ENCODE measurements around the gene TBCCD1. TPM values are rescaled to one million over a fixed set of nuclear protein-coding genes. Genes with fewer than 3 reads are reported as not detected.

The TBCCD1 gene
- total RNA-seq, 1 experiment from 2014 or later = 16.2 TPM

- CTCF ChIA-PET = no interaction called here
- no peak overlapping the region for H2AFZ ChIP-seq
- H3K79me2 ChIP-seq (ENCODE audit: low read depth) = no peaks in the 10 kb centered on the region
- POLR2A ChIA-PET (ENCODE audit: unreplicated experiment) = no interaction called here
- no peak overlapping the region for H3K27ac ChIP-seq
- peaks cover 95% of the 10 kb centered on the region for H3K27me3 ChIP-seq (ENCODE audit: insufficient read depth, low read depth)
- DNase-seq = no peak
- intact Hi-C loops (cut with micrococcal nuclease; ENCODE audit: unreplicated experiment) = no loop called here
- H3K4me2 ChIP-seq = no peak overlapping the region
- H3K4me1 ChIP-seq (replicated peaks; ENCODE audit: insufficient read depth) = no peaks in the 10 kb centered on the region
- H3K36me3 ChIP-seq (ENCODE audit: low read depth) = no peaks in the 10 kb centered on the region
- no TSS peak for BruUV-seq (replicated peaks)
- TF ChIP-seq CTCF (conservative IDR thresholded peaks at IDR 0.05) (no peak), EZH2 (IDR thresholded peaks at IDR 0.05; ENCODE audit: low read depth) (no peak)
- H4K20me1 ChIP-seq (ENCODE audit: insufficient read depth) = no peaks in the 10 kb centered on the region
- H3K9me2 ChIP-seq (ENCODE audit: insufficient read depth) = no peaks in the 10 kb centered on the region
- no peak overlapping the region for H3K4me3 ChIP-seq
- H3K9me3 ChIP-seq (ENCODE audit: insufficient read depth, low read depth) = no peaks in the 10 kb centered on the region
- no peaks in the 10 kb centered on the region for H3F3A ChIP-seq (ENCODE audit: insufficient read depth, low read depth)
Measured at GRCh38 chr3:186523022-186523421, 44.1 kb downstream of the TBCCD1 start.

- Histone ChIP-seq H3K4me1 (replicated peaks; ENCODE audit: insufficient read depth) (no peaks in the 10 kb centered on the region), H2AFZ (no peak overlapping the region), H3F3A (ENCODE audit: insufficient read depth, low read depth) (no peaks in the 10 kb centered on the region), H3K4me3 (no peak overlapping the region), H4K20me1 (ENCODE audit: insufficient read depth) (no peaks in the 10 kb centered on the region), H3K9me3 (ENCODE audit: insufficient read depth, low read depth) (no peaks in the 10 kb centered on the region), H3K79me2 (ENCODE audit: low read depth) (no peaks in the 10 kb centered on the region), H3K4me2 (no peak overlapping the region), H3K27ac (no peak overlapping the region), H3K27me3 (ENCODE audit: insufficient read depth, low read depth) (peaks cover 95% of the 10 kb centered on the region), H3K36me3 (ENCODE audit: low read depth) (no peaks in the 10 kb centered on the region), H3K9me2 (ENCODE audit: insufficient read depth) (no peaks in the 10 kb centered on the region)
- ChIA-PET CTCF (interaction anchor here (0.6 kb wide), 1 partner anchor 77 kb away, joined by 6 read pairs; no protein-coding TSS in a partner anchor), POLR2A (ENCODE audit: unreplicated experiment) (no interaction called here)
- intact Hi-C loops (cut with micrococcal nuclease; ENCODE audit: unreplicated experiment) = no loop called here
- BruUV-seq (replicated peaks) = no TSS peak
- TF ChIP-seq CTCF (conservative IDR thresholded peaks at IDR 0.05) (no peak), EZH2 (IDR thresholded peaks at IDR 0.05; ENCODE audit: low read depth) (no peak)
- DNase-seq = no peak
Measured at GRCh38 chr3:186520957-186521842, 45.9 kb downstream of the TBCCD1 start.

- no peaks in the 10 kb centered on the region for H4K20me1 ChIP-seq (ENCODE audit: insufficient read depth)
- no peak overlapping the region for H2AFZ ChIP-seq
- H3K9me3 ChIP-seq (ENCODE audit: insufficient read depth, low read depth) = no peaks in the 10 kb centered on the region
- H3K79me2 ChIP-seq (ENCODE audit: low read depth) = no peaks in the 10 kb centered on the region
- H3F3A ChIP-seq (ENCODE audit: insufficient read depth, low read depth) = no peaks in the 10 kb centered on the region
- no TSS peak for BruUV-seq (replicated peaks)
- H3K27ac ChIP-seq = no peak overlapping the region
- peaks cover 95% of the 10 kb centered on the region for H3K27me3 ChIP-seq (ENCODE audit: insufficient read depth, low read depth)
- no peaks in the 10 kb centered on the region for H3K4me1 ChIP-seq (replicated peaks; ENCODE audit: insufficient read depth)
- no peaks in the 10 kb centered on the region for H3K9me2 ChIP-seq (ENCODE audit: insufficient read depth)
- DNase-seq = no peak
- H3K4me2 ChIP-seq = no peak overlapping the region
- TF ChIP-seq CTCF (conservative IDR thresholded peaks at IDR 0.05) (no peak), EZH2 (IDR thresholded peaks at IDR 0.05; ENCODE audit: low read depth) (no peak)
- ChIA-PET POLR2A (ENCODE audit: unreplicated experiment) (no interaction called here), CTCF (interaction anchor here (0.6 kb wide), 1 partner anchor 78 kb away, joined by 6 read pairs; no protein-coding TSS in a partner anchor)
- intact Hi-C loops (cut with micrococcal nuclease; ENCODE audit: unreplicated experiment) = no loop called here
- H3K4me3 ChIP-seq = no peak overlapping the region
- H3K36me3 ChIP-seq (ENCODE audit: low read depth) = no peaks in the 10 kb centered on the region
Measured at GRCh38 chr3:186520431-186520830, 46.7 kb downstream of the TBCCD1 start.
